Activated B cell treated with CpG ODN at 0.5 μM for 24 hours (primary cell): ENCODE data around the gene PHTF2. TPM values are rescaled to one million over a fixed set of nuclear protein-coding genes. Genes with fewer than 3 reads are reported as not detected.

Source experiments
- ATAC-seq: fragments of 200-7000 bp; cut with Tn5 transposase; one replicate; pipeline ENCODE4 v1.10.0; 2021; ENCODE audit warnings: low read depth, mild to moderate bottlenecking, moderate library complexity
- CTCF ChIA-PET: fragments of 350-600 bp; sonication (Branson Sonifier 250); formaldehyde crosslinking; loops from one replicate; lab custom pipeline; 2021; ENCODE audit warnings: antibody characterized with exemption; lab: Charles Lee
- POLR2A ChIA-PET: fragments of 350-600 bp; sonication (Branson Sonifier 250); formaldehyde crosslinking; loops from one replicate; lab custom pipeline; 2021; ENCODE audit warnings: antibody characterized with exemption; lab: Charles Lee
- DNase-seq: peaks from one replicate; pipeline ENCODE4 v3.0.0; 2022
- H3K27ac Mint-ChIP-seq: one replicate; pipeline ENCODE4 v1.8.0; 2020; ENCODE audit warnings: mixed read lengths
- H3K27me3 Mint-ChIP-seq: one replicate; pipeline ENCODE4 v1.8.0; 2021; ENCODE audit warnings: mixed read lengths
- H3K36me3 Mint-ChIP-seq: one replicate; pipeline ENCODE4 v1.8.0; 2021; ENCODE audit warnings: low read depth, mixed read lengths
- H3K4me1 Mint-ChIP-seq: one replicate; pipeline ENCODE4 v1.8.0; 2021; ENCODE audit warnings: mixed read lengths
- H3K4me3 Mint-ChIP-seq: one replicate; pipeline ENCODE4 v1.8.0; 2020; ENCODE audit warnings: mild to moderate bottlenecking, mixed read lengths
- H3K9me3 Mint-ChIP-seq: one replicate; pipeline ENCODE4 v1.8.0; 2020; ENCODE audit warnings: mixed read lengths
- CTCF ChIP-seq: fragments of 200-600 bp; IDR thresholded peaks from one replicate; pipeline ENCODE4 v1.8.0; 2022; ENCODE audit warnings: antibody characterized with exemption, mild to moderate bottlenecking
- intact Hi-C: fragments of 100-400 bp; cut with micrococcal nuclease; formaldehyde crosslinking; loops from one replicate; pipeline ENCODE4 v1.15.1; 2024
- total RNA-seq: library from RNA; stranded (reverse); gene quantifications from 2 replicates; pipeline ENCODE4 v1.2.3, GENCODE V29; 2022

Gene PHTF2
- total RNA-seq, 1 donor from 2014 or later, result 38.9 TPM

GRCh38 chr7:77796960-77797359, 1.6 kb upstream of the PHTF2 start:
- TF ChIP-seq CTCF, result no peak
- ChIA-PET POLR2A (interaction anchor here (0.8 to 3.4 kb wide), 6 partner anchors 11 to 110 kb away, joined by 3 to 22 read pairs (median 10); partner anchors contain the start of gene RSBN1L), CTCF (interaction anchor here (2.9 kb wide), 1 partner anchor 144 kb away, joined by 10 read pairs; no protein-coding TSS in a partner anchor)
- Mint-ChIP-seq H3K4me1 (peaks cover 66% of the 10 kb centered on the region), H3K4me3 (peak overlapping the region; percentile 98), H3K9me3 (no peaks in the 10 kb centered on the region), H3K36me3 (peaks cover 32% of the 10 kb centered on the region), H3K27ac (peak overlapping the region; percentile 91), H3K27me3 (no peaks in the 10 kb centered on the region)
- no peak for DNase-seq
- ATAC-seq, result no peak
- intact Hi-C loops, result loop anchor here (5.0 kb wide), 1 partner anchor 40 kb away; no protein-coding TSS in a partner anchor

GRCh38 chr7:77797734-77798393, 709 bp upstream of the PHTF2 start:
- ChIA-PET CTCF (interaction anchor here (0.6 to 2.9 kb wide), 16 partner anchors 14 to 152 kb away, joined by 3 to 11 read pairs (median 4); no protein-coding TSS in a partner anchor), POLR2A (interaction anchor here (0.6 to 3.4 kb wide), 15 partner anchors 12 to 383 kb away, joined by 3 to 29 read pairs (median 4); partner anchors contain the start of gene RSBN1L)
- peak; percentile 30 for ATAC-seq
- H3K9me3 Mint-ChIP-seq, result no peaks in the 10 kb centered on the region
- DNase-seq, result no peak
- intact Hi-C loops, result loop anchor here (1.0 to 5.0 kb wide), 9 partner anchors 26 to 381 kb away; partner anchors contain the start of genes GSAP and RSBN1L
- peak overlapping the region; percentile 91 for H3K27ac Mint-ChIP-seq
- no peak for TF ChIP-seq CTCF
- H3K4me3 Mint-ChIP-seq, result peak overlapping the region; percentile 98
- peaks cover 75% of the 10 kb centered on the region for H3K4me1 Mint-ChIP-seq
- H3K36me3 Mint-ChIP-seq, result peaks cover 32% of the 10 kb centered on the region
- H3K27me3 Mint-ChIP-seq, result no peaks in the 10 kb centered on the region

GRCh38 chr7:77799078-77799964, 748 bp downstream of the PHTF2 start:
- no peak for ATAC-seq
- TF ChIP-seq CTCF, result no peak
- POLR2A ChIA-PET, result interaction anchor here (0.6 to 3.4 kb wide), 14 partner anchors 9 to 384 kb away, joined by 3 to 29 read pairs (median 6); partner anchors contain the start of genes PTPN12 and RSBN1L

GRCh38 chr7:77800158-77800557, 1.6 kb downstream of the PHTF2 start:
- ATAC-seq (no peak), DNase-seq (no peak)
- ChIA-PET POLR2A (interaction anchor here (1.1 to 3.4 kb wide), 4 partner anchors 14 to 134 kb away, joined by 3 to 22 read pairs (median 12); no protein-coding TSS in a partner anchor), CTCF (interaction anchor here (2.2 kb wide), 1 partner anchor 135 kb away, joined by 7 read pairs; no protein-coding TSS in a partner anchor)
- Mint-ChIP-seq H3K4me3 (peak overlapping the region; percentile 98), H3K4me1 (peaks cover 85% of the 10 kb centered on the region), H3K36me3 (peaks cover 18% of the 10 kb centered on the region), H3K27me3 (no peaks in the 10 kb centered on the region), H3K27ac (peak overlapping the region; percentile 91), H3K9me3 (no peaks in the 10 kb centered on the region)
- intact Hi-C loops, result no loop called here
- TF ChIP-seq CTCF, result no peak

More at GRCh38 chr7:77799078-77799964, 748 bp downstream of the PHTF2 start:
- Mint-ChIP-seq H3K36me3 (peaks cover 25% of the 10 kb centered on the region), H3K27me3 (no peaks in the 10 kb centered on the region), H3K9me3 (no peaks in the 10 kb centered on the region), H3K4me1 (peaks cover 83% of the 10 kb centered on the region), H3K4me3 (peak overlapping the region; percentile 98), H3K27ac (peak overlapping the region; percentile 91)
- CTCF ChIA-PET, result interaction anchor here (0.6 to 2.9 kb wide), 11 partner anchors 15 to 150 kb away, joined by 3 to 11 read pairs (median 5); no protein-coding TSS in a partner anchor
- DNase-seq, result peak; percentile 48
- intact Hi-C loops, result loop anchor here (2.0 to 5.0 kb wide), 3 partner anchors 38 to 383 kb away; partner anchors contain the start of gene GSAP
